Stomach (tissue), 4 donors: ENCODE results near the gene EVC2.

Source experiments
- CTCF ChIP-seq, 7 experiments: fragments of 450-650 bp in 4 of 7; fragments of 200-600 bp in 3 of 7; sonication (generic) in 3 of 7; IDR thresholded peaks; one replicate each; pipeline ENCODE4 v1.5.1; 2016 to 2019; ENCODE audit warnings: antibody characterized with exemption in 7 of 7, control low read depth in 2 of 7, mild to moderate bottlenecking in 1 of 7
- POLR2A ChIP-seq, 4 donors: fragments of 450-650 bp; IDR thresholded peaks; one replicate each; pipeline ENCODE4 v1.6.1; 2016; ENCODE audit warnings: antibody characterized with exemption in 4 of 4, control low read depth in 2 of 4, mild to moderate bottlenecking in 1 of 4, moderate library complexity in 1 of 4
- POLR2AphosphoS5 ChIP-seq, 3 donors: sonication (generic); formaldehyde crosslinking; IDR thresholded peaks; one replicate each; pipeline ENCODE4 v1.6.1; 2016; ENCODE audit warnings: antibody characterized with exemption in 3 of 3

DNA sequence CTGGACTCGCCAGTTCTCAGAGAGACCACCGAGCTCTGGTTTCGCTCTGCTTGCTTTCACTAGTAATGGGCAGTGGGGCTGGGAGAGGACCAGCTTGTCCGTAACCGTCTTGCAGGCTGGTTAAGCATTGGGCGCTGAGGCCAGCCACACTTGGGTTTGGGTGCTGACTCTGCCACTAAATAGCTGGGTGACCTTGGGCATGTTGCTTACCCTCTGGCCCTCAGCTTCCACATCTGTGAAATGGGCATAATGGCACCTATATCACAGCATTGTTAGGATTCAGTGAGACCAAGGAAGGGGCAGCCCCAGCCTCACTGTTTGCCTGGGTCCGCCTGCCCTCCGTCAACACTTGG is 46.1 kb upstream of the EVC2 start:
- no peak for TF ChIP-seq CTCF (IDR thresholded peaks at IDR 0.05)
- no peak for TF ChIP-seq POLR2AphosphoS5 (IDR thresholded peaks at IDR 0.05)
- no peak for TF ChIP-seq POLR2A (IDR thresholded peaks at IDR 0.05)
